ENCODE data around the gene POC1A.
A peak's percentile ranks its signal among the peaks of the same experiment; 100 is the strongest.

The POC1A gene

GRCh38 chr3:52094571-52095485, 59.4 kb downstream of the POC1A start:
- Mint-ChIP-seq H3K27me3 (no peaks in the 10 kb centered on the region), H3K27ac (no peak overlapping the region), H3K36me3 (peaks cover 10% of the 10 kb centered on the region), H3K4me1 (no peaks in the 10 kb centered on the region), H3K4me3 (no peak overlapping the region), H3K9me3 (no peaks in the 10 kb centered on the region)
- ATAC-seq, result no peak

GRCh38 chr3:52093756-52094545, 60.3 kb downstream of the POC1A start:
- H3K36me3 Mint-ChIP-seq, result peaks cover under 1% of the 10 kb centered on the region
- no peak overlapping the region for H3K27ac Mint-ChIP-seq
- H3K9me3 Mint-ChIP-seq, result no peaks in the 10 kb centered on the region
- H3K4me3 Mint-ChIP-seq, result no peak overlapping the region
- H3K27me3 Mint-ChIP-seq, result no peaks in the 10 kb centered on the region
- ATAC-seq, result no peak
- no peaks in the 10 kb centered on the region for H3K4me1 Mint-ChIP-seq

GRCh38 chr3:52092891-52093290, 61.3 kb downstream of the POC1A start:
- H3K36me3 Mint-ChIP-seq, result no peaks in the 10 kb centered on the region
- ATAC-seq, result no peak
- no peaks in the 10 kb centered on the region for H3K27me3 Mint-ChIP-seq
- H3K27ac Mint-ChIP-seq, result no peak overlapping the region
- no peak overlapping the region for H3K4me3 Mint-ChIP-seq
- no peaks in the 10 kb centered on the region for H3K9me3 Mint-ChIP-seq
- no peaks in the 10 kb centered on the region for H3K4me1 Mint-ChIP-seq

GRCh38 chr3:52092271-52092660, 62.0 kb downstream of the POC1A start:
- ATAC-seq, result no peak
- H3K4me1 Mint-ChIP-seq, result peaks cover 6% of the 10 kb centered on the region
- no peaks in the 10 kb centered on the region for H3K36me3 Mint-ChIP-seq
- H3K9me3 Mint-ChIP-seq, result no peaks in the 10 kb centered on the region
- no peak overlapping the region for H3K27ac Mint-ChIP-seq
- no peak overlapping the region for H3K4me3 Mint-ChIP-seq
- no peaks in the 10 kb centered on the region for H3K27me3 Mint-ChIP-seq

- no peaks in the 10 kb centered on the region for H3K9me3 Mint-ChIP-seq
- no peak for ATAC-seq
- H3K4me1 Mint-ChIP-seq, result peaks cover 11% of the 10 kb centered on the region
- H3K4me3 Mint-ChIP-seq, result no peak overlapping the region
- H3K27ac Mint-ChIP-seq, result no peak overlapping the region
- H3K27me3 Mint-ChIP-seq, result no peaks in the 10 kb centered on the region
- no peaks in the 10 kb centered on the region for H3K36me3 Mint-ChIP-seq
Measured at GRCh38 chr3:52091586-52092270, 62.5 kb downstream of the POC1A start.

GRCh38 chr3:52090933-52091468, 63.2 kb downstream of the POC1A start:
- Mint-ChIP-seq H3K27me3 (no peaks in the 10 kb centered on the region), H3K4me1 (peaks cover 19% of the 10 kb centered on the region), H3K4me3 (no peak overlapping the region), H3K9me3 (no peaks in the 10 kb centered on the region), H3K27ac (no peak overlapping the region), H3K36me3 (no peaks in the 10 kb centered on the region)
- no peak for ATAC-seq

- Mint-ChIP-seq H3K9me3 (no peaks in the 10 kb centered on the region), H3K27ac (no peak overlapping the region), H3K36me3 (no peaks in the 10 kb centered on the region), H3K4me3 (no peak overlapping the region), H3K27me3 (no peaks in the 10 kb centered on the region), H3K4me1 (peaks cover 24% of the 10 kb centered on the region)
- ATAC-seq, result no peak
Measured at GRCh38 chr3:52090131-52090932, 63.9 kb downstream of the POC1A start.

- no peak for ATAC-seq
- Mint-ChIP-seq H3K9me3 (no peaks in the 10 kb centered on the region), H3K27ac (no peak overlapping the region), H3K36me3 (no peaks in the 10 kb centered on the region), H3K4me3 (no peak overlapping the region), H3K4me1 (peaks cover 24% of the 10 kb centered on the region), H3K27me3 (no peaks in the 10 kb centered on the region)
Measured at GRCh38 chr3:52089691-52090090, 64.5 kb downstream of the POC1A start.

- Mint-ChIP-seq H3K4me3 (no peak overlapping the region), H3K4me1 (peaks cover 24% of the 10 kb centered on the region), H3K9me3 (no peaks in the 10 kb centered on the region), H3K36me3 (no peaks in the 10 kb centered on the region), H3K27me3 (no peaks in the 10 kb centered on the region), H3K27ac (no peak overlapping the region)
- ATAC-seq, result no peak
Measured at GRCh38 chr3:52088445-52089367, 65.5 kb downstream of the POC1A start.

GRCh38 chr3:52087731-52088130, 66.5 kb downstream of the POC1A start:
- H3K9me3 Mint-ChIP-seq, result no peaks in the 10 kb centered on the region
- no peaks in the 10 kb centered on the region for H3K27me3 Mint-ChIP-seq
- no peak overlapping the region for H3K4me3 Mint-ChIP-seq
- H3K27ac Mint-ChIP-seq, result no peak overlapping the region
- H3K36me3 Mint-ChIP-seq, result no peaks in the 10 kb centered on the region
- no peak for ATAC-seq
- peaks cover 24% of the 10 kb centered on the region for H3K4me1 Mint-ChIP-seq

- ATAC-seq, result no peak
- no peak overlapping the region for H3K4me3 Mint-ChIP-seq
- no peaks in the 10 kb centered on the region for H3K9me3 Mint-ChIP-seq
- no peaks in the 10 kb centered on the region for H3K36me3 Mint-ChIP-seq
- H3K27ac Mint-ChIP-seq, result no peak overlapping the region
- H3K27me3 Mint-ChIP-seq, result no peaks in the 10 kb centered on the region
- peaks cover 24% of the 10 kb centered on the region for H3K4me1 Mint-ChIP-seq
Measured at GRCh38 chr3:52086976-52087663, 67.1 kb downstream of the POC1A start.

- Mint-ChIP-seq H3K4me3 (no peak overlapping the region), H3K4me1 (peaks cover 24% of the 10 kb centered on the region), H3K9me3 (no peaks in the 10 kb centered on the region), H3K36me3 (no peaks in the 10 kb centered on the region), H3K27me3 (no peaks in the 10 kb centered on the region), H3K27ac (no peak overlapping the region)
- ATAC-seq, result no peak
Measured at GRCh38 chr3:52086461-52086860, 67.8 kb downstream of the POC1A start.

- H3K4me1 Mint-ChIP-seq, result peaks cover 24% of the 10 kb centered on the region
- no peaks in the 10 kb centered on the region for H3K9me3 Mint-ChIP-seq
- no peak overlapping the region for H3K27ac Mint-ChIP-seq
- no peaks in the 10 kb centered on the region for H3K36me3 Mint-ChIP-seq
- no peaks in the 10 kb centered on the region for H3K27me3 Mint-ChIP-seq
- no peak overlapping the region for H3K4me3 Mint-ChIP-seq
- peak; percentile 46 for ATAC-seq
Measured at GRCh38 chr3:52085681-52086282, 68.4 kb downstream of the POC1A start.
